GM12873 (cell line): ENCODE measurements around the gene S1PR5.
A peak's percentile ranks its signal among the peaks of the same experiment; 100 is the strongest.

ENCODE experiments used
- TF ChIP-seq, protein P1 (sequence below): IDR thresholded peaks from 2 replicates; pipeline ENCODE4 v1.5.1; 2012; ENCODE audit warnings: low read depth, mild to moderate bottlenecking, moderate library complexity, low read length, control low read depth; ENCODE audit not compliant: insufficient read depth; ENCODE audit errors: missing control alignments

The S1PR5 gene

DNA sequence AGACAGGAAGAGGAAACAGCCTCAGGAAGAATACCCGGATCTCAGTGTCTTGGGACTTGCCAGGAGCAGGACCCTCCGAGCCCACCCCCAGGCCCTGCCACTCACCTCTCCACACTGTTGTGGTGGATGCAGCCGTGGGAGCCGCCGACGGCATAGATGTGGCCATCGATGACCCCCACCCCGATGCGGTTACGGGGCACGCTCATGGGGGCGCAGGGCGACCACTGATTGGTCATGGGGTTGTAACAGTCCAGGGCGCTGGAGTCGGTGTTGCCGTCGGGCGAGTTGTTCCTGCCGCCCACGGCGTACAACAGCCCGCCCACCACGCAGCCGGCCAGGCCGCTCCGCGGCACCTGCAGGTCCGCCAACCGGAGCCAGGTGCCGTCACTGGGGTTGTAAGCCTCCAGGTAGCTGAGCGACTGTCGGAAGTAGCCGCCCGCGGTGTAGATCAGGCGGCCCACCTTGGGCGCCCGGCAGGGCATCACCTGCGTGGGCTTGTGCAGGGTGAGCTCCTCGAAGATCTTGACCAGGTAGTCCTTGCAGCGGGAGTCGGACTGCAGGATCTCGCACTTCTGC, 25.7 kb downstream of the S1PR5 start:
- TF ChIP-seq, protein P1, sequence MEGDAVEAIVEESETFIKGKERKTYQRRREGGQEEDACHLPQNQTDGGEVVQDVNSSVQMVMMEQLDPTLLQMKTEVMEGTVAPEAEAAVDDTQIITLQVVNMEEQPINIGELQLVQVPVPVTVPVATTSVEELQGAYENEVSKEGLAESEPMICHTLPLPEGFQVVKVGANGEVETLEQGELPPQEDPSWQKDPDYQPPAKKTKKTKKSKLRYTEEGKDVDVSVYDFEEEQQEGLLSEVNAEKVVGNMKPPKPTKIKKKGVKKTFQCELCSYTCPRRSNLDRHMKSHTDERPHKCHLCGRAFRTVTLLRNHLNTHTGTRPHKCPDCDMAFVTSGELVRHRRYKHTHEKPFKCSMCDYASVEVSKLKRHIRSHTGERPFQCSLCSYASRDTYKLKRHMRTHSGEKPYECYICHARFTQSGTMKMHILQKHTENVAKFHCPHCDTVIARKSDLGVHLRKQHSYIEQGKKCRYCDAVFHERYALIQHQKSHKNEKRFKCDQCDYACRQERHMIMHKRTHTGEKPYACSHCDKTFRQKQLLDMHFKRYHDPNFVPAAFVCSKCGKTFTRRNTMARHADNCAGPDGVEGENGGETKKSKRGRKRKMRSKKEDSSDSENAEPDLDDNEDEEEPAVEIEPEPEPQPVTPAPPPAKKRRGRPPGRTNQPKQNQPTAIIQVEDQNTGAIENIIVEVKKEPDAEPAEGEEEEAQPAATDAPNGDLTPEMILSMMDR: no peak

DNA sequence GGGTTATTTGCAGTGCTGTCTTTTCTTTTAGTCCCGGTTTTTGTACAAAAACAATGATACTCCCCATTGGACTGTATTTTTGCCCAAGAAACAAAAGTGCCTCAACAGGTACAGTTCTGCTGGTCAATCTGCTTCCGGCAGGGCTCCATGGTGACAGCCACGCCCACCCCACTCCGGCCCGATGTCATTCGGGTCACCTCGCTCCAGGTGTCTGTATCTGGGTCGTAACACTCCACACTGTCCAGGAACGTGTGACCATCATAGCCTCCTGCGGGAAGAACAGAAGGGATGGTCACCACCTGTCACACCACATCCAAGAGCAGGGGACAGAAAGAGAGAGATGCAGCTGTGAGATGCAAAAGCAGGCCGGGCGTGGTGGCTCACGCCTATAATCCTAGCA, 30.7 kb downstream of the S1PR5 start:
- TF ChIP-seq, protein P1: no peak

DNA sequence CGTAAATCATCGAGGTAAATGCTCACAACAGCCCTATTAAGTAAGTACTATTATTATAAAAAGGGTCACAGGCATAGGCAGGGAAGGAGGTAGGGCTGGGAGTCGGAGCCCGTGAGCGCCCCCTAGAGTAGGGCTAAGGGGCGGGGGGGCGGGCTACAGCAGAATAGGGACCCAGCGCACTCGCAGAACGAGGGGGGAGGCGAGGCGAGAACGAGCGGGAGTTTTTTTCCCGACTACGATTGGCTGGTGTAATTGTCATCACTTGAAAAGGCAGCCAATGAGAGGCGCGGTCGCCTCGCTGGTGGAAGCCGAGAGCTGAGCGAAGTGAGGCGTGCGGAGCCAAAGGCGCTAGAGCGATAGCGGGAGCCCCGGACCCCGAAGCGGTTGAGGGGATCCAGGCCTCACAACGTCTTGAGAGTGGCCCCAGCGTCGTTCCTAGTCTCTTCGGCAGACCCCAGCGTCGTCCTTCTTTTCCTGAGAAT, 38.3 kb downstream of the S1PR5 start:
- TF ChIP-seq, protein P1: peak; percentile 25

DNA sequence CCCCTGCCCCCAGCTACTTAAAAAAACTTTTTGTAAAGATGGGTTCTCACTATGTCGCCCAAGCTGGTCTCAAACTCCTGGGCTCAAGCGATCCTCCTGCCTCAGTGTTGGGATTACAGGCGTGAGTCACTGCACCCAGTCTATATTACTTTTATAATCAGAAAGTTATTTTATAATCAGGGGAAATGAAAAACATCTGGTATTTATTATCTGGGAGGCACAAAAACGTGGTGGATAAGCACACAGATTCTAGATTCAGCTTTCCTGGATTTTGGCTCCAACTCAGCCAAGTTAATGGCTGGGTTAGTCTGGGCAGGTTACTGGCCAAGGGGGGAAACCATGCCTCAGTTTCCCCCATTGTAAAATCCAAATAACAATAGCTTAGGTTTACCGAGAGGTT, 38.8 kb downstream of the S1PR5 start:
- TF ChIP-seq, protein P1: no peak

DNA sequence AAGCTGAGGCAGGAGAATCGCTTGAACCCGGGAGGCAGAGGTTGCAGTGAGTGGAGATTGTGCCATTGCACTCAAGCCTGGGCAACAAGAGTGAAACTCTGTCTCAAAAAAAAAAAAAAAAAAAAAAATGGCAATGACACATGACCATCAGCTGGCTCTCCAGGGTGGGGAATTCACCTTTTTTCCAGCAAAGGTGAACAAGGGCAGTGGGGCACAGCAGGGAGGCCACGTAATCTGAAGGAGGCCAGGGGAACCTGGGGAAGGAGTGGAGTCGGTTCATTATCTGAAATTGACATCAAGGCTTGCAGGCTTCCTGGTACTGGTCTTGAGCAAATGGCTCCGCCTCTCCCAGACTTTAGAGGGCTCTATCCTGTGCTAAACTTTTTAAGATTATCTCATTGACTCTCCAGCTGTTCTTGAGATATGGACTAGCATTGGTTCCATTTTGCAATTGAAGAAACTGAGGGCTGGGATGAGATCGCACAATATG, 42.2 kb downstream of the S1PR5 start:
- TF ChIP-seq, protein P1: no peak

DNA sequence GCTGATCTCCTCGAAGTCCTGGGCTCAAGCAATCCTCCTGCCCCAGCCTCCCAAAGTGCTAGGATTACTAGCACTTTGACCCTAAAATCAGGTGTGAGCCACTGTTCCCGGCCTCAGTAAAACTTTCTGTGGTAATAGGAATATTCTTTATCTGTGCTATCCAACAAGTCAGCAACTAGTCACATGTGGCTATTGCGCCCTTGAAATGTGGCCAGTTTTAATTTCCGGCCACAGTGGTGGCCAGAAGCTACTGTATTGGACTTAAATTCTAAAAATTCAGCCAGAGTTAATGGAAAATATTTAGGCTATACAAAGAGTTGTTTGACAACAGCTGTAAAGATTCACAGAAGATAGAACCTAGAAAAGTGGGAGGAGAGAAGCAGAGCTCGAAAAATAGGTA, 44.1 kb downstream of the S1PR5 start:
- TF ChIP-seq, protein P1: no peak

DNA sequence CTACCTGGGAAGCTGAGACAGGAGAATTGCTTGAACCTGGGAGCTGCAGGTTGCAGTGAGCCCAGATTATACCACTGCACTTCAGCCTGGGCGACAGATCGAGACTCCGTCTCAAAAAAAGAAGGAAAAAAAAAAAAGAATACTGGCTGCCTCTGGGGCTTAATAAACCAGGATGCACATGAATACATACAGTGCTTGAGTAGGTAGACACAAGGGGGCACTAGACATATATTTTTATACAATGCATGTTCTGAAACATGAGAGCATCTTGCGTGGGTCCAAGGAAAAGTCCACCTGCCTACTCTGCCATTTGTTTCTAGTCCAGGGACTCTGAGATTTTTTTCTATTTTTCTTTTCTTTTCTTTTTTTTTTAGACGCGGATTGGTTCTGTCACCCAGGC, 45.3 kb downstream of the S1PR5 start:
- TF ChIP-seq, protein P1: peak; percentile 49
